LNCaP clone FGC (cell line): ENCODE results near the gene NOVA2.

Experiments used
- DNase-seq: peaks from one replicate; pipeline ENCODE4 v3.0.0-alpha.2; 2011; ENCODE audit warnings: low read depth
- H3K4me3 ChIP-seq: 2 replicates; pipeline ENCODE4 v1.5.1; 2011; ENCODE audit warnings: mild to moderate bottlenecking, low read depth, low read length, control low read depth
- TF ChIP-seq, protein P1 (sequence below): IDR thresholded peaks from 2 replicates; pipeline ENCODE4 v1.5.1; 2012; ENCODE audit warnings: mild to moderate bottlenecking; ENCODE audit not compliant: control insufficient read depth, insufficient read depth; ENCODE audit errors: extremely low read depth

NOVA2 gene

DNA sequence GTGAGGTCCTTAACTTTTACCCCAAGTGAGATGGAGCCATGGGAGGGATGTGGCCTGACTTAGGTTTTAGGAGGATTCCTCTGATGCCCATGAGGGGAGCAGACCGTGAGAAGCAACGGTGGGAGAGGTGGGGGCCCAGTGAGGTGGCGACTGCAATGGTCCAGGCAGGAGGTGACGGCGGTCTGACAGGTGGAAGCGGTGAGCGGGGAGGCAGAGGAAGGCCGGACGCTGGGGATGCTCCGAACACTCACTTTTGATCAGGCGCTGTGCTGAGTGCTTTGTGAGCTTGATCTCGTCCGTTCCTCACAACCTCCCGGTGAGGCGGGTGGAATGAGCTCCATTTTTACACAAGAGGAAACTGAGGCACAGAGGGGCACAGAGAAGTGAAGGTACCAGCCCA is 11.6 kb downstream of the NOVA2 start:
- H3K4me3 ChIP-seq = no peak overlapping the region
- no peak for DNase-seq
- TF ChIP-seq, protein P1, sequence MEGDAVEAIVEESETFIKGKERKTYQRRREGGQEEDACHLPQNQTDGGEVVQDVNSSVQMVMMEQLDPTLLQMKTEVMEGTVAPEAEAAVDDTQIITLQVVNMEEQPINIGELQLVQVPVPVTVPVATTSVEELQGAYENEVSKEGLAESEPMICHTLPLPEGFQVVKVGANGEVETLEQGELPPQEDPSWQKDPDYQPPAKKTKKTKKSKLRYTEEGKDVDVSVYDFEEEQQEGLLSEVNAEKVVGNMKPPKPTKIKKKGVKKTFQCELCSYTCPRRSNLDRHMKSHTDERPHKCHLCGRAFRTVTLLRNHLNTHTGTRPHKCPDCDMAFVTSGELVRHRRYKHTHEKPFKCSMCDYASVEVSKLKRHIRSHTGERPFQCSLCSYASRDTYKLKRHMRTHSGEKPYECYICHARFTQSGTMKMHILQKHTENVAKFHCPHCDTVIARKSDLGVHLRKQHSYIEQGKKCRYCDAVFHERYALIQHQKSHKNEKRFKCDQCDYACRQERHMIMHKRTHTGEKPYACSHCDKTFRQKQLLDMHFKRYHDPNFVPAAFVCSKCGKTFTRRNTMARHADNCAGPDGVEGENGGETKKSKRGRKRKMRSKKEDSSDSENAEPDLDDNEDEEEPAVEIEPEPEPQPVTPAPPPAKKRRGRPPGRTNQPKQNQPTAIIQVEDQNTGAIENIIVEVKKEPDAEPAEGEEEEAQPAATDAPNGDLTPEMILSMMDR = no peak

DNA sequence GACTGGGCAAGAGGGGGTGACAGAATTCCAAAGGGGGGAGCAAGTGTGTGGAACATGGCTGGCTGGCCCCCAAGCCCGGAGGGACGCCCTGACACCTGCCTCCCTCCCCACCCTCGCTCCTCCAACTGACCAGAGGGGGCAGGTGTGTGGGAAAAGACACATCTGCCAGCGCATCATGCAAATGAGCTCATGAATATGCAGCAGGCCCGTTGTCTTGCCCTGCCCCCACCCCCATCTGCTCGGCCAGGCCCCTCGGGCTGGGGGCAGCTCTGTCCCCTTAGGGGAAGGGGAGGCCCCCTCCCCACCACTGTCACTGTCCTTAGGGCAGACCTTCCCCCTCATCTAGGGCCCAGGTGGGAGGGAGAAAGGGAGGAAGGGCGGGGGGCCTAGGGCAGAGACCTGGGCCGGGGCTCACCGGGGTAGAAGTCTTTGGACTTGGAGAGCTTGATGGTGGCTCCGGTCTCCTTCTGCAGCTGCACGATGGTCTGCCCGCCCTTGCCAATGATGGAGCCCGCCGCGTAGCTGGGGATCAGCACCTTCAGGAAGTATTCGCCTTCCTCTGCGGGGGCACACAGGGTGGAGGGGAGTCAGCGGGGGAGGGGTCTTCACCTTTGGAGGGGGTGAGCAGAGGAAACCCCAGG is 12.9 kb downstream of the NOVA2 start:
- H3K4me3 ChIP-seq = no peak overlapping the region

DNA sequence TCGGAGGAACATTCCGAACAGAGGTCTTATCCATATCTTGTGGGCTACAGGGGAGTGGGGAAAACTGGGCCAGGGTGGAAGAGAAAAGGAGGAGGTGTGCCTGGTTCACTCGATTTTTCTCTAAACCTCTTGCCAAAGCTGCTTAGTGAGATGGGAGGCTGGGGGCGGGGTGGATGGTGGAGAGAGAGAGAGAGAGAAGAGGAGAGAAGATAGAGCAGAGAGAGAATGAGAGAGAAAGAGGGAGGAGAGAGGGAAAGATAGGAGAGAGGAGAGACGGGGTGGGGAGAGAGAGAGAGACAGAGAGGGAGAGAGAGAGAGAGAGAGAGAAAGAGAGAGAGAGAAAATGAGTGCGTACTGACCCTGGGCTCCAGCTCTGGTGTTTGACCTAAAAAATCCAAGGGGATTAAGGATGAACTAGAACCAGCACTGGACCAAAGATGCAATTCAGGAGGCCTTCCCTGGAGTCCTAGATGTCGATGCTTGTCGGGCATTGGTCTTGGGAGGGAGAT is 14.1 kb downstream of the NOVA2 start:
- TF ChIP-seq, protein P1 = no peak
- no peak for DNase-seq
- no peak overlapping the region for H3K4me3 ChIP-seq

More for the DNA sequence above, 12.9 kb downstream of the NOVA2 start:
- TF ChIP-seq, protein P1 = no peak
- DNase-seq = no peak

DNA sequence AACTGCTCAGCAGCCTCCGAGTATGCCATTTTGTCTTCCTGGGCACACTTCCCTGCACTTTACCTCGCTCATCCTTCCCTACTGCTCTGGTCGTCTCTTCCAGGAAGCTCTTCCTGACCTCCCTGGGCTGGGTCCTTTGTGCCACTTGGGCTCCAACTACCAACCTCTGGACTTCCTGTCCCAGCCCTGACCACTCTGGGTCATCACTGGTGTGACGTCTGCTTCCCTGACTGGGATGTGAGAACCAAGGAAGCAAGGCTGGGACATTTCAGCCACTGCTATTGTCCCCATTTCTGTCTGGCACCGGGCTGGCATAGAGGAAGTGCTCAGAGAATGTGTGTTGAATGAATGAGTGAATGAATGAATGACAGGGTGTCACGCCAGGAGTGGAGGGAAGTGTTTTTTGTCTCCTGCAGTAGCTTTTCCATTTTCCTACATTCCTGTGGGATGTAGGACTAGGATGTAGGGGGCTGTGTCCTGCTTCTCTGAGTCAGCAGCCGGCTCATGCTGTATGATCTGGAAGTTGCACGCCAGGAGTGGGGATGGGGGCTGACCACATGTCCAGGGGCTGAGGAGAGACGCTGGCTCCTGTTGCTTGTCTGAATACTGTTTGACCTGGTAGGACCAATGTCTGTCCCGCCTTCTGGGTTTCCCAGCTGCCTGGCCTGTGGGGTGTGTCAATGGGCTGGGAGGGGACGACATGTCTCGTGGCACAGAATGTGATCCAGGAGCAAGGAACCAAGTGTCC is 14.7 kb downstream of the NOVA2 start:
- no peak overlapping the region for H3K4me3 ChIP-seq
- DNase-seq = no peak
- TF ChIP-seq, protein P1 = no peak

DNA sequence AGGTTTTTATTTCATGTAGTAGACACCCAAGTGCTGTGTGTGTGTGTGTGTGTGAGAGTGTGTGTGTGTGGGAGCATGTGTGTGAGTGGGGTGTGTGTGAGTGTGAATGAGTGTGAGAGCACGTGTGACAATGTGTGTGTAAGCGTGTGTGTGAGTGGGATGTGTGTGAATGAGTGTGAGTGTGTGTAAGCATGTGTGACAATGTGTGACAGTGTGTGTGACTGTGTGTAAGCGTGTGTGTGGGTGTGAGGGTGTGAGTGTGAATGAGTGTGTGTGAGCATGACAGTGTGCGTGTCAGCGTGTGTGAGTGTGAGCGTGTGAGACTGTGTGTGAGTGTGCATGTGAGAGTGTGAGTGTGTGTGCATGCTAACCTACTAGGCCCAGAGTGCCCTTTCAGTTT is 15.3 kb downstream of the NOVA2 start:
- TF ChIP-seq, protein P1 = no peak
- no peak overlapping the region for H3K4me3 ChIP-seq
- no peak for DNase-seq

DNA sequence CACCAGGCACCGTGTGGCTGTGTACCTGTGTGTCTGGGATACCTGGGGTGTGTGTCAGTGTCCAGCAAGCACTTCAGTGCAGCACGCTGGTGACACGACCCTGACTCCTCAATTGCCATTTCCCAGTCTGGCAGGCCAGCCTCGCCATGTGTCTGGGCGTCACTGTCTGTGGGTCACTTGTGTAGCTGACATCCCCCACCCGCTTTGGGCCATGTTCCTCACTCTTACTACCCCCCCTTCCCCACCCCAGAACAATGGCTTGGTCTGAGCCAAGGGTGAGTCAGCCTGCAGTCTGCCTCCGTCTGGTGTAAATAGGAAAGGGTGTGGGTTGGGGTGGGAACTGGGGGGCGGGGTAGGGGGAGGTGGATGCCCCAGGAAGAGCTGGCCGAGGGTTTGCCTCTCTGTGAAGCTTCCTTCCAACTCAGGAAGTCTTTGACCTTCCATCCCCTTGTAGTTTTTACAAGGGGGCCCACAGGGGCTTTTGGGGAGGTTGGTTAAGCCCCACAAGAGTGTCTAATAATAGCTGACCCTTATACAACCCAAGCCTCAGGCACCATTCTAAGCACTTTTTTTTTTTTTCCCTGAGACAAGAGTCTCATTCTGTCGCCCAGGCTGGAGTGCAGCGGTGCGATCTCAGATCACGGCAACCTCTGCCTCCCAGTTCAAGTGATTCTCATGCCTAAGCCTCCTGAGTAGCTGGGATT is 17.6 kb downstream of the NOVA2 start:
- no peak for DNase-seq
- no peak overlapping the region for H3K4me3 ChIP-seq
- TF ChIP-seq, protein P1 = no peak
